ENCODE results near the gene ABCF3.
"Not testable (repeated sequence)": the region's sequence is repeated elsewhere in the genome, so short reads cannot be mapped to it uniquely, and the experiment has no call there.

ABCF3 gene

GRCh38 chr3:184186184-184186901 is at the start of gene ABCF3:
TSS of gene ABCF3 (plus strand) at chr3:184186199. CDS start at chr3:184186208, 9 bp downstream.
- no peak for DNase-seq (ENCODE audit: low spot score)

GRCh38 chr3:184140436-184140835 is 45.6 kb upstream of the ABCF3 start:
- no peak for DNase-seq (ENCODE audit: low spot score)

GRCh38 chr3:184142199-184142598 is 43.8 kb upstream of the ABCF3 start:
- no peak for DNase-seq (ENCODE audit: low spot score)

- no peak for DNase-seq (ENCODE audit: low spot score)
Observed at GRCh38 chr3:184143327-184143726, 42.7 kb upstream of the ABCF3 start.

- no peak for DNase-seq (ENCODE audit: low spot score)
Observed at GRCh38 chr3:184144505-184144904, 41.5 kb upstream of the ABCF3 start.

GRCh38 chr3:184145111-184145524 is 40.9 kb upstream of the ABCF3 start:
- DNase-seq (ENCODE audit: low spot score), result peak; percentile 76

- DNase-seq (ENCODE audit: low spot score), result no peak
Observed at GRCh38 chr3:184145751-184146270, 40.2 kb upstream of the ABCF3 start.

GRCh38 chr3:184148076-184148475 is 37.9 kb upstream of the ABCF3 start:
- DNase-seq (ENCODE audit: low spot score), result no peak

- DNase-seq (ENCODE audit: low spot score), result no peak
Observed at GRCh38 chr3:184149123-184149522, 36.9 kb upstream of the ABCF3 start.

- not testable (repeated sequence) for DNase-seq (ENCODE audit: low spot score)
Observed at GRCh38 chr3:184149770-184150169, 36.2 kb upstream of the ABCF3 start.

GRCh38 chr3:184154885-184155643 is 30.9 kb upstream of the ABCF3 start, which contains the start of gene DVL3:
TSS of gene DVL3 (plus strand) at chr3:184155377. CDS start at chr3:184155636, 259 bp downstream.
- DNase-seq (ENCODE audit: low spot score), result peak; percentile 94

- DNase-seq (ENCODE audit: low spot score), result peak; percentile 63
Observed at GRCh38 chr3:184155644-184156521, 30.1 kb upstream of the ABCF3 start.

- DNase-seq (ENCODE audit: low spot score), result peak; percentile 83
Observed at GRCh38 chr3:184156522-184156955, 29.5 kb upstream of the ABCF3 start.

GRCh38 chr3:184157206-184157605 is 28.8 kb upstream of the ABCF3 start:
- no peak for DNase-seq (ENCODE audit: low spot score)

GRCh38 chr3:184158404-184158803 is 27.6 kb upstream of the ABCF3 start:
- DNase-seq (ENCODE audit: low spot score), result no peak

GRCh38 chr3:184160456-184160855 is 25.5 kb upstream of the ABCF3 start:
- no peak for DNase-seq (ENCODE audit: low spot score)

GRCh38 chr3:184162571-184163070 is 23.4 kb upstream of the ABCF3 start:
- DNase-seq (ENCODE audit: low spot score), result not testable (repeated sequence)

GRCh38 chr3:184164648-184165330 is 21.2 kb upstream of the ABCF3 start:
- DNase-seq (ENCODE audit: low spot score), result no peak

- DNase-seq (ENCODE audit: low spot score), result no peak
Observed at GRCh38 chr3:184165543-184165942, 20.5 kb upstream of the ABCF3 start.

- DNase-seq (ENCODE audit: low spot score), result no peak
Observed at GRCh38 chr3:184166671-184167070, 19.3 kb upstream of the ABCF3 start.

GRCh38 chr3:184167786-184168185 is 18.2 kb upstream of the ABCF3 start:
- no peak for DNase-seq (ENCODE audit: low spot score)

Data from iPS-NIHi11 (cell line).